ENCODE results near the gene HOMER1.

- TF ChIP-seq CTCF (IDR thresholded peaks at IDR 0.05; ENCODE audit: low read depth, low read length, poor library complexity, severe bottlenecking): peak; percentile 68
- TF ChIP-seq EZH2phosphoT487 (IDR thresholded peaks at IDR 0.05; ENCODE audit: borderline replicate concordance, low read length): no peak
These were observed 49.1 kb downstream of the HOMER1 start for GRCh38 chr5:79464695-79465332.
